Measurements from ENCODE around the gene ATP6V1E1. TPM values are rescaled to one million over a fixed set of nuclear protein-coding genes. Genes with fewer than 3 reads are reported as not detected.

ATP6V1E1 gene
- total and polyA plus RNA-seq, 2 of the 13 experiments (the other 11 are each of a cell fraction or from before 2014, with no cell fraction given): 69.3 to 90.9 TPM

- H3K27me3 ChIP-seq (ENCODE audit: control insufficient read depth in 1 of 2, insufficient read depth in 2 of 2, low read length in 2 of 2): peaks cover 2 to 41% of the 10 kb centered on the region in 2 experiments; a peak in 4 of 5 replicates
- no peaks in the 10 kb centered on the region for H4K20me1 ChIP-seq (ENCODE audit: insufficient read depth, low read length)
- ChIA-PET CTCF (ENCODE audit: low intra/inter-chr PET ratio, low total read pairs) (no interaction called here), POLR2A (no interaction called here)
- no peaks in the 10 kb centered on the region for H3K9me3 ChIP-seq (ENCODE audit: low read length)
- in situ Hi-C loops (cut with HindIII; ENCODE audit: extremely low pct_ligation_motif_present, low pct_unique_long_range_greater_than_20kb): no loop called here
- no peak for FAIRE-seq
- no peak overlapping the region for H3K4me3 ChIP-seq (replicated peaks in 1 of 3; ENCODE audit: insufficient read depth in 1 of 3, low read depth in 2 of 3, low read length in 3 of 3)
- no peaks in the 10 kb centered on the region for H3K4me1 ChIP-seq (ENCODE audit: insufficient read depth, low read length)
- 40% methylated on average over 5 of the region's 5 CpGs for WGBS (ENCODE audit: low lambda C conversion rate)
- H2AFZ ChIP-seq (ENCODE audit: low read length): no peak overlapping the region
- H3K27ac ChIP-seq (ENCODE audit: extremely low read length, insufficient read depth, low read length): no peak overlapping the region
- no peak overlapping the region for H3K4me2 ChIP-seq (ENCODE audit: low read depth, low read length)
- no peaks in the 10 kb centered on the region for H3K79me2 ChIP-seq (ENCODE audit: insufficient read depth, low read length)
- TF ChIP-seq ZFP37 (CRISPR knock-in tag; IDR thresholded peaks at IDR 0.05; ENCODE audit: borderline replicate concordance) (no peak), KDM2A (CRISPR knock-in tag; IDR thresholded peaks at IDR 0.05; ENCODE audit: borderline replicate concordance, low read depth) (no peak), ZFP82 (CRISPR knock-in tag; IDR thresholded peaks at IDR 0.05; ENCODE audit: borderline replicate concordance) (no peak), NBN (conservative IDR thresholded peaks at IDR 0.05) (no peak), ZNF460 (CRISPR knock-in tag; IDR thresholded peaks at IDR 0.05; ENCODE audit: borderline replicate concordance) (no peak), NFRKB (IDR thresholded peaks at IDR 0.05) (no peak), ZNF232 (CRISPR knock-in tag; IDR thresholded peaks at IDR 0.05; ENCODE audit: borderline replicate concordance) (no peak), TEAD2 (CRISPR knock-in tag; IDR thresholded peaks at IDR 0.05) (no peak), CCAR2 (optimal IDR thresholded peaks at IDR 0.05; ENCODE audit: low read depth, low read length) (no peak), ISX (CRISPR knock-in tag; conservative IDR thresholded peaks at IDR 0.05) (no peak), EED (CRISPR knock-in tag; IDR thresholded peaks at IDR 0.05) (no peak), TRIM24 (CRISPR knock-in tag; IDR thresholded peaks at IDR 0.05) (no peak)
- TF ChIP-seq, protein P1, sequence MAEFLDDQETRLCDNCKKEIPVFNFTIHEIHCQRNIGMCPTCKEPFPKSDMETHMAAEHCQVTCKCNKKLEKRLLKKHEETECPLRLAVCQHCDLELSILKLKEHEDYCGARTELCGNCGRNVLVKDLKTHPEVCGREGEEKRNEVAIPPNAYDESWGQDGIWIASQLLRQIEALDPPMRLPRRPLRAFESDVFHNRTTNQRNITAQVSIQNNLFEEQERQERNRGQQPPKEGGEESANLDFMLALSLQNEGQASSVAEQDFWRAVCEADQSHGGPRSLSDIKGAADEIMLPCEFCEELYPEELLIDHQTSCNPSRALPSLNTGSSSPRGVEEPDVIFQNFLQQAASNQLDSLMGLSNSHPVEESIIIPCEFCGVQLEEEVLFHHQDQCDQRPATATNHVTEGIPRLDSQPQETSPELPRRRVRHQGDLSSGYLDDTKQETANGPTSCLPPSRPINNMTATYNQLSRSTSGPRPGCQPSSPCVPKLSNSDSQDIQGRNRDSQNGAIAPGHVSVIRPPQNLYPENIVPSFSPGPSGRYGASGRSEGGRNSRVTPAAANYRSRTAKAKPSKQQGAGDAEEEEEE (CRISPR knock-in tag; IDR thresholded peaks at IDR 0.05; ENCODE audit: borderline replicate concordance): no peak
- no TSS peak for BruUV-seq (replicated peaks)
- no peaks in the 10 kb centered on the region for H3K36me3 ChIP-seq (replicated peaks in 1 of 2; ENCODE audit: control insufficient read depth in 1 of 2, insufficient read depth in 2 of 2, low read length in 2 of 2)
- intact Hi-C loops (cut with micrococcal nuclease; ENCODE audit: unreplicated experiment): no loop called here
- no peak overlapping the region for H3K9ac ChIP-seq (ENCODE audit: insufficient read depth, low read depth, low read length)
- ATAC-seq: no peak
- DNase-seq (ENCODE audit: low spot score): no peak
Measured at GRCh38 chr22:17548756-17549035, 79.9 kb downstream of the ATP6V1E1 start.

All from HepG2 (cell line).